Esophagus squamous epithelium (tissue), 4 donors: ENCODE data around the gene DENND1B.

Experiments
- CTCF ChIP-seq, 6 experiments: fragments of 450-650 bp in 4 of 6; fragments of 200-600 bp in 2 of 6; sonication (generic) in 2 of 6; IDR thresholded peaks; one replicate each; pipeline ENCODE4 v1.5.1; 2016 to 2019; ENCODE audit warnings: antibody characterized with exemption in 6 of 6, mild to moderate bottlenecking in 4 of 6, moderate library complexity in 4 of 6
- POLR2A ChIP-seq, 4 donors: fragments of 450-650 bp; IDR thresholded peaks; one replicate each; pipeline ENCODE4 v1.6.1; 2017; ENCODE audit warnings: antibody characterized with exemption in 4 of 4, mild to moderate bottlenecking in 4 of 4, moderate library complexity in 3 of 4

- no peak for TF ChIP-seq CTCF (IDR thresholded peaks at IDR 0.05)
- no peak for TF ChIP-seq POLR2A (IDR thresholded peaks at IDR 0.05)
Measured at GRCh38 chr1:197590687-197591086, 184.6 kb downstream of the DENND1B start.
